H1 (cell line): ENCODE data around the gene TMEM202. TPM values are rescaled to one million over a fixed set of nuclear protein-coding genes. Genes with fewer than 3 reads are reported as not detected.

Experiments
- ATF3 ChIP-seq: IDR thresholded peaks from 2 replicates; pipeline ENCODE4 v1.6.1; 2011; ENCODE audit warnings: low read depth, mild to moderate bottlenecking, low read length; ENCODE audit not compliant: insufficient read depth
- BCL11A ChIP-seq, 2 experiments: IDR thresholded peaks; one replicate each; pipeline ENCODE4 v1.6.1; 2011; ENCODE audit warnings: low read depth in 2 of 2, low read length in 2 of 2, mild to moderate bottlenecking in 2 of 2
- GABPA ChIP-seq: IDR thresholded peaks from 2 replicates; pipeline ENCODE4 v1.6.1; 2011; ENCODE audit warnings: mild to moderate bottlenecking, low read length, moderate library complexity, borderline replicate concordance; ENCODE audit not compliant: insufficient read depth
- POU5F1 ChIP-seq: IDR thresholded peaks from 2 replicates; pipeline ENCODE4 v1.6.1; 2011; ENCODE audit warnings: low read depth, mild to moderate bottlenecking, low read length, moderate library complexity
- RFX5 ChIP-seq: IDR thresholded peaks from 2 replicates; pipeline ENCODE4 v1.6.1; 2011; ENCODE audit warnings: low read depth, low read length, improper control_type of control experiment, borderline replicate concordance
- SIN3A ChIP-seq, 2 experiments: IDR thresholded peaks in 1 of 2; conservative IDR thresholded peaks in 1 of 2; 2 replicates each; pipeline ENCODE4 v1.6.1; 2011 to 2012; ENCODE audit warnings: low read length in 2 of 2, improper control_type of control experiment in 1 of 2, low read depth in 1 of 2, mild to moderate bottlenecking in 1 of 2
- SP2 ChIP-seq: IDR thresholded peaks from 2 replicates; pipeline ENCODE4 v1.6.1; 2012; ENCODE audit warnings: mild to moderate bottlenecking, low read length, inconsistent platforms
- TEAD4 ChIP-seq: IDR thresholded peaks from 2 replicates; pipeline ENCODE4 v1.6.1; 2012; ENCODE audit warnings: low read depth, low read length, inconsistent platforms, mixed read lengths
- polyA plus RNA-seq, 7 experiments: library from polyadenylated mRNA; depleted of rRNA in 3 of 7; stranded (reverse) in 5 of 7; unstranded in 2 of 7; fragments of >200 nt in 5 of 7; fragments of 200-250 nt in 2 of 7; gene quantifications; 1 replicate in 5 of 7; 2 replicates in 1 of 7; 4 replicates in 1 of 7; pipeline versions ENCODE4 v1.2.1 to v1.2.3, GENCODE V29; 2011 to 2013; ENCODE audit warnings: missing spikeins in 2 of 7, mixed read lengths in 2 of 7
- total RNA-seq: library from RNA; stranded (reverse); fragmentation: NEBNext Ultra II Directional; extraction: Animal tissue kit (Norgen Biotek cat#: 25700); gene quantifications from 2 replicates; pipeline ENCODE4 v1.2.1, GENCODE V29; 2021

The TMEM202 gene
- total and polyA plus RNA-seq, 2 of the 8 experiments (the other 6 are each of a cell fraction or from before 2014, with no cell fraction given): not detected

DNA sequence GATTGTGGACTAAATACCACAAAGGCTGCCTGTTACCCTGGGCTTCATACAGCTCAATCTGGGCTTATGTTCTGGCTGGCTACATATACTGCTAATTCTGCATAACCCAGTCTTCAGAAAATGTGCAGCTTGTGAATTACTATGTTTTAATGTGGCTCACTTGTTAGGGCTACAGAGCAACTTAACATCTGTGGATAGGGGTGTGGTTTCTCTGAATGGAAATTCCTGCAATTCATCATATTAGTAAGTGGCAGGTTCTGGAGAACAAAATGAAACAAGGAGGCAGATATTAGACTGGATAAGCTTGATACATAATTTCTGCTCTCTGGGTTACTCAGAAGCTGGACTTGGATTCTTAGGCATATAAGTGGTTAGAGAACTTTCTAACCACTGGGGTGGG, 6.7 kb downstream of the TMEM202 start (continued):
- TF ChIP-seq SIN3A (conservative IDR thresholded peaks at IDR 0.05 in 1 of 2, IDR thresholded peaks at IDR 0.05 in 1 of 2; ENCODE audit: low read depth in 1 of 2, low read length in 2 of 2): no peak
- no peak for TF ChIP-seq SP2
- no peak for TF ChIP-seq BCL11A (IDR thresholded peaks at IDR 0.05; ENCODE audit: low read depth in 2 of 2, low read length in 2 of 2)
- no peak for TF ChIP-seq GABPA
- TF ChIP-seq RFX5: no peak
- TF ChIP-seq ATF3: no peak
- no peak for TF ChIP-seq POU5F1
- no peak for TF ChIP-seq TEAD4
